IMR-90 (cell line): ENCODE results near the gene DRD4. TPM values are rescaled to one million over a fixed set of nuclear protein-coding genes. Genes with fewer than 3 reads are reported as not detected.
"Not testable (repeated sequence)": the region's sequence is repeated elsewhere in the genome, so short reads cannot be mapped to it uniquely, and the experiment has no call there.

Experiments used
- ATAC-seq: fragments of 200-7000 bp; cut with Tn5 transposase; 2 replicates; pipeline ENCODE4 v1.9.1; 2020; ENCODE audit warnings: low read depth, mild to moderate bottlenecking, moderate library complexity
- BruUV-seq: library from RNA; stranded (reverse); fragments of 400-500 nt; replicated peaks from 2 replicates; lab custom pipeline; 2021; lab: Mats Ljungman, UMichigan
- CTCF ChIA-PET: fragments of 300-600 bp; formaldehyde crosslinking; extraction: SDS; loops from one replicate; lab custom pipeline; 2021; ENCODE audit warnings: antibody characterized with exemption; lab: Yijun Ruan, JAX
- POLR2A ChIA-PET: fragments of 300-600 bp; sonication (Branson Sonifier 250); formaldehyde crosslinking; loops from one replicate; lab custom pipeline; 2022; ENCODE audit warnings: antibody characterized with exemption; ENCODE audit not compliant: unreplicated experiment; lab: Charles Lee
- DNase-seq: peaks from one replicate; pipeline ENCODE4 v3.0.0; 2013
- H2AFZ ChIP-seq: replicated peaks from 2 replicates; pipeline ENCODE3; 2013; ENCODE audit warnings: low read length, mild to moderate bottlenecking; ENCODE audit not compliant: poor library complexity
- H2AK5ac ChIP-seq: 2 replicates; pipeline ENCODE4 v1.6.1; 2013; ENCODE audit warnings: low read depth, low read length, inconsistent platforms
- H2AK9ac ChIP-seq: replicated peaks from 2 replicates; pipeline ENCODE3; 2013; ENCODE audit warnings: mild to moderate bottlenecking, low read depth, low read length, moderate library complexity; ENCODE audit not compliant: poor library complexity
- H2BK120ac ChIP-seq: 2 replicates; pipeline ENCODE4 v1.6.1; 2013; ENCODE audit warnings: low read depth, low read length, inconsistent platforms
- H2BK15ac ChIP-seq: 3 replicates; pipeline ENCODE4 v1.6.1; 2013; ENCODE audit warnings: low read depth, low read length, inconsistent platforms
- H2BK20ac ChIP-seq: 2 replicates; pipeline ENCODE4 v1.6.1; 2013; ENCODE audit warnings: low read depth, mild to moderate bottlenecking, inconsistent platforms, low read length, moderate library complexity
- H2BK5ac ChIP-seq: 2 replicates; pipeline ENCODE4 v1.6.1; 2013; ENCODE audit warnings: mild to moderate bottlenecking, low read depth, low read length, inconsistent platforms; ENCODE audit not compliant: poor library complexity, severe bottlenecking
- H3K14ac ChIP-seq: replicated peaks from 2 replicates; pipeline ENCODE4 v1.6.1; 2013; ENCODE audit warnings: low read depth, low read length, inconsistent platforms
- H3K18ac ChIP-seq: 2 replicates; pipeline ENCODE4 v1.6.1; 2013; ENCODE audit warnings: low read depth, low read length, control low read depth
- H3K23ac ChIP-seq: 2 replicates; pipeline ENCODE4 v1.6.1; 2013; ENCODE audit warnings: low read depth, low read length, inconsistent platforms
- H3K27ac ChIP-seq: 2 replicates; pipeline ENCODE4 v1.5.1; 2013; ENCODE audit warnings: mild to moderate bottlenecking, control low read depth, low read length; ENCODE audit not compliant: insufficient read depth
- H3K27me3 ChIP-seq: 2 replicates; pipeline ENCODE4 v1.6.1; 2013; ENCODE audit warnings: low read length; ENCODE audit not compliant: control insufficient read depth, insufficient read depth
- H3K36me3 ChIP-seq: 2 replicates; pipeline ENCODE4 v1.6.1; 2013; ENCODE audit warnings: low read length, mixed read lengths; ENCODE audit not compliant: control insufficient read depth, insufficient read depth
- H3K4ac ChIP-seq: 2 replicates; pipeline ENCODE4 v1.6.1; 2013; ENCODE audit warnings: low read depth, low read length, inconsistent platforms
- H3K4me1 ChIP-seq: 2 replicates; pipeline ENCODE4 v1.6.1; 2013; ENCODE audit warnings: low read length, mixed read lengths; ENCODE audit not compliant: control insufficient read depth, insufficient read depth
- H3K4me2 ChIP-seq: 2 replicates; pipeline ENCODE4 v1.6.1; 2013; ENCODE audit warnings: low read depth, mild to moderate bottlenecking, control low read depth, low read length, moderate library complexity
- H3K4me3 ChIP-seq: 2 replicates; pipeline ENCODE4 v1.5.1; 2013; ENCODE audit warnings: low read depth, mild to moderate bottlenecking, control low read depth, low read length, moderate library complexity; ENCODE audit not compliant: insufficient read depth
- H3K56ac ChIP-seq: 2 replicates; pipeline ENCODE4 v1.6.1; 2013; ENCODE audit warnings: low read length, inconsistent platforms; ENCODE audit not compliant: insufficient read depth; ENCODE audit errors: extremely low read depth
- H3K79me1 ChIP-seq, 2 experiments: 2 replicates each; pipeline ENCODE4 v1.6.1; 2013; ENCODE audit warnings: low read length in 2 of 2, inconsistent platforms in 1 of 2, low read depth in 1 of 2
- H3K9ac ChIP-seq: 2 replicates; pipeline ENCODE4 v1.6.1; 2013; ENCODE audit warnings: low read depth, low read length, control low read depth
- H3K9me1 ChIP-seq: 2 replicates; pipeline ENCODE4 v1.6.1; 2013; ENCODE audit warnings: low read length, inconsistent platforms; ENCODE audit not compliant: insufficient read depth
- H3K9me3 ChIP-seq: 2 replicates; pipeline ENCODE4 v1.6.1; 2013; ENCODE audit warnings: low read length; ENCODE audit not compliant: control insufficient read depth, insufficient read depth
- H4K20me1 ChIP-seq: 2 replicates; pipeline ENCODE4 v1.6.1; 2013; ENCODE audit warnings: low read length, inconsistent platforms; ENCODE audit not compliant: insufficient read depth
- H4K5ac ChIP-seq: 2 replicates; pipeline ENCODE4 v1.6.1; 2013; ENCODE audit warnings: mild to moderate bottlenecking, low read depth, low read length, control low read depth
- H4K8ac ChIP-seq, 2 experiments: 2 replicates each; pipeline ENCODE4 v1.6.1; 2013; ENCODE audit warnings: low read depth in 2 of 2, low read length in 2 of 2, control low read depth in 1 of 2, inconsistent platforms in 1 of 2
- H4K91ac ChIP-seq: 2 replicates; pipeline ENCODE4 v1.6.1; 2013; ENCODE audit warnings: low read depth, low read length, inconsistent platforms; ENCODE audit not compliant: insufficient read depth
- WGBS, 2 experiments: methylation state at CpG; one replicate each; pipeline versions ENCODE4 v1.1.5 to v1.1.7; 2013; ENCODE audit warnings: missing lambda C conversion rate in 2 of 2; ENCODE audit not compliant: insufficient read length in 1 of 2; ENCODE audit errors: extremely low coverage in 2 of 2; 5-methylcytosine and 5-hydroxymethylcytosine counted together
- dilution Hi-C: fragments of 300-500 bp; cut with HindIII; formaldehyde crosslinking; loops from one replicate; pipeline ENCODE4 v1.14.3; 2018; ENCODE audit warnings: low sequenced_read_pairs; ENCODE audit not compliant: unreplicated experiment
- in situ Hi-C: fragments of 300-500 bp; cut with MboI; formaldehyde crosslinking; loops from 3 replicates; pipeline ENCODE4 v1.14.3; 2019; ENCODE audit warnings: low sequenced_read_pairs, inconsistent platforms, mixed read lengths
- intact Hi-C: fragments of 100-400 bp; cut with micrococcal nuclease; formaldehyde crosslinking; loops from 2 replicates; pipeline ENCODE4 v1.10.0; 2022
- polyA plus RNA-seq, 3 experiments: library from polyadenylated mRNA; depleted of rRNA; stranded (reverse); fragments of >200 nt; gene quantifications; 2 replicates each; pipeline ENCODE4 v1.2.3, GENCODE V29; 2012; ENCODE audit warnings: low replicate concordance in 1 of 3
- total RNA-seq: library from RNA; depleted of rRNA; stranded (reverse); fragments of >200 nt; gene quantifications from 2 replicates; pipeline ENCODE4 v1.2.3, GENCODE V29; 2012

The DRD4 gene
- total and polyA plus RNA-seq, 2 of the 4 experiments (the other 2 are of a cell fraction), result not detected

DNA sequence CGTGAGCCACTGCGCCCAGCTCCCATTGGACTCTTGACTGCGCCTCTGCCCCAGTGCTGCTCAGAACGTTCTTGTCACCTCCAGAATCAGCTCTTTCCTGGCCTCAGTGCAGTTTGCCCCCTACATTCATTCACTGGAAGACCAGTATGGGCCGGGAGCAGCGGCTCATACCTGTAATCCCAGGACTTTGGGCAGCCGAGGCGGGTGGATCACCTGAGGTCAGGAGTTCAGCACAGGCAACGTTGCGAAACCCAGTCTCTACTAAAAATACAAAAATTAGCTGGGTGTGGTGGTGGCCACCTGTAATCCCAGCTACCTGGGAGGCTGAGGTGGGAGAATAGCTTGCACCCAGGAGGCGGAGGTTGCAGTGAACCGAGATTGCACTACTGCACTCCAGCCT is 17.4 kb downstream of the DRD4 start:
- H2BK120ac ChIP-seq, H2BK15ac ChIP-seq, BruUV-seq, DNase-seq, H3K27ac ChIP-seq, intact Hi-C loops, H3K14ac ChIP-seq, H4K5ac ChIP-seq, H3K23ac ChIP-seq, H3K18ac ChIP-seq, H3K79me1 ChIP-seq, H2AFZ ChIP-seq, H3K4me1 ChIP-seq, H2BK5ac ChIP-seq, in situ Hi-C loops, POLR2A ChIA-PET, H3K4me3 ChIP-seq, H4K20me1 ChIP-seq, H4K91ac ChIP-seq, H3K27me3 ChIP-seq, H2BK20ac ChIP-seq, H3K56ac ChIP-seq, dilution Hi-C loops, H3K4me2 ChIP-seq, H3K9me1 ChIP-seq, H3K9ac ChIP-seq, H3K4ac ChIP-seq, H2AK9ac ChIP-seq, ATAC-seq, H3K9me3 ChIP-seq, H4K8ac ChIP-seq, CTCF ChIA-PET, H2AK5ac ChIP-seq: not testable (repeated sequence)
- WGBS, 2 experiments, result no CpG with 5 or more reads among the region's 12 CpGs
- H3K36me3 ChIP-seq, result peaks cover 22% of the 10 kb centered on the region
